ENCODE data around the gene IL36A.

GRCh38 chr2:113014067-113014466, 8.8 kb downstream of the IL36A start:
- no peak for TF ChIP-seq CTCF (IDR thresholded peaks at IDR 0.05)
- TF ChIP-seq POLR2A (IDR thresholded peaks at IDR 0.05): no peak
